ENCODE results near the gene SIGLEC6.
A peak's percentile ranks its signal among the peaks of the same experiment; 100 is the strongest.

SIGLEC6 gene

DNA sequence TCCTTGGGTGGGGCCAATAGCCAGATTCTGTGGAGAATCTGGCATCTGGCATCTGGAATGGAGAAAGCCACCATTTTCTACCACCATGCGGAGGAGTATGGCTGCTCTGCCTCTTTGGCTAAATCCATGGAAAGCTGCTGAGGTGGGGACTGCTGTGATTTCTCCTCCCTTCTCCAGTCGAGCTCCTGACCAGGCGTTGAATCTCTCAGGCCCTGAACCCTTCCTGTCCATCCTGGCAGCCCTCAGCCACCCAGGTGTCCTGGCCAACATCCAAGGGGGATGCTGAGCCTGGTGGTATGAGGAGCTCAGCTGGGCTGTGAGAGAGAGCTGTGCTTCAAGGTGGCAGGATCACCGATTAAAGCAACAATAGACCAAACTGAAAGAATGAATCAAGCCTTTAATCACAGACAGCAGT is 17.4 kb upstream of the SIGLEC6 start:
- DNase-seq (ENCODE audit: low spot score) = no peak
- no peak for FAIRE-seq

DNA sequence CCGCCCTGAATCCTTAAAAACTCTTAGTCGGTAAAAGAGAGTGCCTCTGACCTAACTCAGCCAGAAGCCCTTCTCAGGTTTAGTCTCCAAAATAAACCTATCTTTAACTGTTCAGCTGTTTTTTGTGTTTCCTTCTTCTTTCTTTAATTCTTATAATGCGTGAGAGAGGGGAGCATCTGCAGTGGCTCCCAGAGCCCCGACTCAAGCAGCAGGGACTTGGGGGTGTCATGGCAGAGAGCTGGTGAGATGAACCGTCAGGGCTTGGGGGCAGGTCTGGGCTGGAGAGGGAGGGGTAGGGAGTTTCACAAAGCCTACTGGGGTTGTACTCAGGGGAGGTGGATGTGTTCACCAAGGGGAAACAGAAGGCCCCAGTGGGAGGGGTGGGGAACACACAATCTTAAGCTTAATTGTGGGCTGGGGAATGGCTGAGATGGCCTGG is 16.8 kb upstream of the SIGLEC6 start:
- FAIRE-seq = no peak

DNA sequence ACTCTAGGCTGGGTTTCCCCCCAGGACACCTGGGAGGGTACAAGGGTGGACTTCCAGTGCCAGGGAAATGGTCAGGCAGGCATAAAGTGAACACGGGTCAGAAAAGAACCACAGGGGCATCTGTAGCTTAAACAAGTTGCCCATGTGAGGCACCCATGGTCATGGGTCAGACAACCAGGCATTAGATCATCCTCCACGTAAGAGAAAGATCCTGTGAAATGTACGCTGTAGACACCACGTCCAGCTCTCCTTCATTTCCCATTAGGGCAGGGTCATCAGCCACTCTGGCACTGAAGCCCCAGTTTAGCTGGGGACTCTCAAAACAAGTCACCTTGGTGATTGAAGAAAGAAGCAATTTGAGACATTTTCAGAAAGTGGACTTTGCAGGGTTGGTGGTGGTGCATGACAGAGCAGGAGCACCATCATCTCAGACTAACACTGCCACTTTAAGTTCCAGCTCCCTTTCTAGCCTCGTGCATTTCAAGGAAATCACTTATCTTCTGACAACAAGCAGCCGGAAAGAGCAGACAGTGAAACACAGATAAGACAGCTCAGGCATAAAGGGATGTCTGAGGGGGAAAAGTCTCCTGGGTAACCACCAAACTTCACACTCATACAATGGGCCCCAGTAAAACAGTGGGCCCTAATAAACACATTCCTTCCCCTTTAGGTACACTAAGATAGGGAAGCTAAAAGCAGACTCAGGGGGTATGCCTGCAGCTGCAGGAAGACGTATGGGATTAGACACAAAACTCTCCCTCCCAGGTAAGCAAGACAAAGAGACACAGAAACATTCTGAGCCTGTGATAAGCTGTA is 16.1 kb upstream of the SIGLEC6 start:
- FAIRE-seq = no peak
- peak; percentile 12 for DNase-seq (ENCODE audit: low spot score)

More for the DNA sequence above, 16.8 kb upstream of the SIGLEC6 start:
- DNase-seq (ENCODE audit: low spot score) = no peak

DNA sequence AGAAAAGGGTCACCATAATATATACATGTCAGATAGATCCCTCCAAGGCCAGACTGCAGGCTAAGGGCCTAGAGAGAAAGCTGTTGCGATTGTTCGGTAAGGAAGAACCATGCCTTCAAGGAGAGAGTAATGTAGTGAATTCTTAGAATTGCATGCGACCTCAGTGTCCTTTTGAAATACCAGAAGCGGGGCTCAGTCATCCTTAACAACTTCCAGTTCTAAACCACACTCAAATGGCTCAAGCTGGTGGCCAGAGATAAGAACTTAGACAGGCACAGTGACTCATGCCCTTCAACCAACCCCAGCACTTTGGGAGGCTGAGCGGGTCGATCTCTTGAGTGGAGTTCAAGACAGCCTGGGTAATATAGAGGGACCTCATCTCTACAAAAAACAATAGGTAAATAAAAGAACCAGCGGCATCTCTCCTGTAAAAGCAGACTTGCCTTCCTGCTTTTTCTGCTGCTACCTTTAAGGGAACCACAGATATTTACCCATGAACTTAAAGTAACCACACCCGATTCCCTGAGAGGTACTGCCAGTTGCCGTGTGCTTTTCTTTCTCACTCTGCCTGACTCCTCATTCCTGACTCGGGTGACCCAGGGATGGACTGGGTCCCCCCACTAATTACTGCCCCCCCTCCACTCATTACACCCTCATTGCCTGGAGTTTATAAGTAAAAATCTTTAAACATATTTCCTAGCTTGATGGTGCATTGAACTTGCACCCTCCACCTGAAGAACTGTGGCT is 15.4 kb upstream of the SIGLEC6 start:
- DNase-seq (ENCODE audit: low spot score) (peak; percentile 76), FAIRE-seq (peak; percentile 92)

DNA sequence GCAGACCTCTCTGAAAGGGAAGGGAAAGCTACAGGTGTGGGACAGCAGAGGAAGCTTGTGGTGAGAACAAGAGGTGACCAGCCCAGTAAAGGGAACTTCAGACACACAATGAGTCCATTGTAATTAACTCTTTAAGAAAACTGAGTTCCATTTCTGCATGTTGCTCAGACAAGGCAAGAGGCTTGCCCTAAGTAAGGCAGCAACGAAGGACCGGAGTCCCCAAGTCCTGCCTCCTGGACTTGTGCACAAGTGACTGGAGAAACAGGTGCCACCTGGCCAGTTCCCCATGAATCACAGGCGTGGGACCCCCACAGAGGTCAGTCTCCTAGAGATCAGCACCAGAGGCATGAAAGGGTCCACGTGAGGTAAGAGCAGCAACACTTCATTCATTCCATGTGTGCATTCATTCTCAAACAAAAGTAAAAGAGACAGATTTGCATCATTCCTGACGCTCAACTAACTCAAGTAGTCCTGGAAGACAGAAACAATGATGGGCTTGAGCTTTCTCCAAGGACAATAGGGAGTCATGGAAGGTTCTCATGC is 14.7 kb upstream of the SIGLEC6 start:
- DNase-seq (ENCODE audit: low spot score) = no peak
- no peak for FAIRE-seq

DNA sequence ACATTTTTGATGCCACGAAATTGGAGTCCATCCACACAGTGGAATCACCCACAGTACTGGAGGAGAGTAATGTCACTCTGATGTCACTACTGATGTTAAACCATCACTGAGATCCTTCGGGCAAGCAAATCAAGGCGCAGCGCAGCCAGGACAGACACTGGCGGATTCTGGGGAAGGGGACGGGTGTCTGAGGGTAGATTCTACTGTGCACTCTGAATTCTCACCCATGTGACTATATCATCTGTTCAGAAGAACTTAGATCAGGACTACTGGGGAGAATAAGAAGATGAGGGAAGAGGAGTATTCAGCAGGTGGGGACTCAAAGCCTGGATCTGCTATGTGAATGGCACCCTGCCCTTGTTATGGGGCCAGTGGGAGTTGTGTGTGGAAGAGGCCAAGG is 12.6 kb upstream of the SIGLEC6 start:
- FAIRE-seq (no peak), DNase-seq (ENCODE audit: low spot score) (no peak)

DNA sequence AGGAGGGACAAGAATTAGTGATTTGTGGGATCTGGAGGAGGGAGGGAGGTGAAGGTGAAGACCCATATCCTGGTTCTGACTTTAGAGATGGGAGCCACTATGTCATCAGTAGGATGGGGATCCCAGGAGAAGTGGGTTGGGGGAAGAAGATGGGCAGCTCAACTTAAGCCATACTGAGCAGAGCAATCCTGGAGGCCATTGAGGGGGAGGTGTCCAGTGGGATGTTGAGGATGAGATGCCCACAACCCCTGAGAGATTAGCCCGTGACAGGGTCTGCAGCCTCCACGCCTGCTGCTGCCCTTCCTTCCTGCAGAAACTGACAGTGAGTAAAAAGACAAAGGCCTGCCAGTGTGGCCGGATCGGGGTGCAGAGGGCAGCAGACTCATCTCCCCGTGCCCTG is 11.2 kb upstream of the SIGLEC6 start:
- DNase-seq (ENCODE audit: low spot score) = no peak
- FAIRE-seq = no peak

DNA sequence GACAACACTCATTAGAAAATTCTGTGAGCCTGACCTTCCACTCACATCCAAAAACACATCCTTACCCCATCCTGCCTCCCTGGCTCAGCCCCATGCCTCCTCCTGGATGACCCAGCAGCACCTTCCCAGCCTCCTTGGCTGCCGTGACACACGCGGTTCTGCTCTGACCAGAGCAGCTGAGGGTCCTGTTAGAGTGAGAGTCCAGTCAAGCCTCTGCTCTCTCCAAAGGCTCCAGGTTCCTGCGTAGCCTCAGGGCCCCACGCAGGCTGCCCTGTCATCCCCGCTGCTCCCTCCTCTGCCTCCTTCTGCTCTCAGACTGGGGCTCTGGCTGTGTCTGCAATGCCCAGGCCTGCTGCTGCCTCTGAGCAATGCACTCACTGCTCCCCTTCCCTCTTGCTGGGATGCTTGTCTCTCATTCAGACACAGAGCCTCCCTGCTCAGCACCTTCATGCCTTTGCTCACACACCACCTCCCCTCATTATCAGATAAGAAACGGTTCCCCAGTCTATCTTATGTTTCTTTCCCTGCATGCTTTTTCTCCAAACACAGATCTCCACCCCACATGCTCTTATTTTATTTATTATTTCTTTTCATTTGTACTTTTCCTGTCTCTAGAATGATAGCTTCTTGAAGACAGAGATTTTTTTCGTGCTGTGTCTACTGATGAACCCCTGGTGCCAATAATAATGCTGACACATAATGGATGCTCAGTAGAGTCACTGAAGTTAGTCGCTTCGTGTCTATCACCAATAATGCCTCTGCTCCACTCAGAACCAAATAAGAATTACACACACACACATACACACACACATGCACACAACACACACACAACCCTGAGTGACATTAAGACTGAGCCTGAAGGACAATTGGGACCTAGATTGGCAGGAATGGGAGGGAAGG is 10.2 kb upstream of the SIGLEC6 start:
- DNase-seq (ENCODE audit: low spot score) (no peak), FAIRE-seq (no peak)

DNA sequence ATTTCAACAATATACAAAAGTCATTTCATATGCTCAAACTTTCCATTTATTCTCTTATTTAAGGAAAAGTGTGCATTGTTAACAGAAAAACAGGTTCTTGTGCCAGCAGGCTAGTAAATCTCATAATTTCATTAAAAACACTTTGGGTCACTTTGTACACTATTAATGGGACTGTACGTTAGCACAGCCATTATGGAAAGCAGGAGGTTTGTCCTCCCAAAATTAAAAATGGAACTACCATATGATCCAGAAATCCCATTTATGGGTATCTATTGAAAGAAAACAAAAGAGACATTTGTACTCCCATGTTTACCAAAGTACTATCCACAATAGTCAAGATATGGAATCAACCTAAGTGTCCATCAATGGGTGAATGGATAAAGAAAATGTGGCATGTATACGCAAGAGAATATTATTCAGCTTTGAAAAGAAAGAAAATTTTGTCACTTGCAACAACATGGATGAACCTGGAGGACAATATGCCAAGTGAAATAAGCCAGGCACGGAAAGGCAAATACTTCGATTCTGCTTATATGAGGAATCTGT is 8.4 kb upstream of the SIGLEC6 start:
- FAIRE-seq (no peak), DNase-seq (ENCODE audit: low spot score) (no peak)

DNA sequence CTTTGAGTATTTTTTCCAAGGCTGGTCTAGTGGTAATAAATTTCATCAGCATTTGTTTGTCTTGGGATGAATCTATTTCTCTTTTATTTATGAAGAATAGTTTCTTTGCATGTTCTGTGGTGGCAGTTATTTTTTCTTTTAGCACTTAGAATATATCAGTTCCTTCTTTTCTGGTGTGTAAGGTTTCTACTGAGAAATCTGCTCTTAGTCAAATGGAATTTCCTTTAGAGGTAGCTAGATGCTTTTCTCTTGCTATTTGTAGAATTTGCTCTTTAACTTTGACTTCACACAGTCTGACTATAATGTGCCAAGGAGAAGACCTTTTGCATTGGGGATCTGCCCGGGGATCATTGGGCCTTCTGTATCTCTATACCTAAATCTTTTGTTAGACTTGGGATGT is 4.1 kb upstream of the SIGLEC6 start:
- DNase-seq (ENCODE audit: low spot score) (no peak), FAIRE-seq (no peak)

DNA sequence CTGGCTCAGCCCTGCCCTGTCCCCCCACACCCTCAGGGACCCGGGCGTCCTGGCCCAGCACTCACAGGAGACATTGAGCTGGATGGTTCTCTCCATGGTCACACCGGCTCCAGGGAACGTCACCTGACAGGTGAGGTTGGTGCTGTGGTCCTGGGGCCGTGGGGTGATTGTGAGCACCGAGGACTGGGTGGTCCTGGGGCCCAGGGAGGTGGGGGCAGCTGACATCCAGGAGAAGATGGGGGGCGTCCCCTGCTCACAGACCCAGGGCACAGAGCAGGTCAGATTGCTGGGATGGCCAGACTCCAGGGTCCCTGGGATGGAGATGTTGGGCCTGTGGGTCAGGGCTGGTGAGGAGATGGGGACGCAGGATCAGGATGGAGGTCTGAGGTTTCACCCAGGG is 854 bp downstream of the SIGLEC6 start:
- FAIRE-seq (no peak), DNase-seq (ENCODE audit: low spot score) (no peak)

DNA sequence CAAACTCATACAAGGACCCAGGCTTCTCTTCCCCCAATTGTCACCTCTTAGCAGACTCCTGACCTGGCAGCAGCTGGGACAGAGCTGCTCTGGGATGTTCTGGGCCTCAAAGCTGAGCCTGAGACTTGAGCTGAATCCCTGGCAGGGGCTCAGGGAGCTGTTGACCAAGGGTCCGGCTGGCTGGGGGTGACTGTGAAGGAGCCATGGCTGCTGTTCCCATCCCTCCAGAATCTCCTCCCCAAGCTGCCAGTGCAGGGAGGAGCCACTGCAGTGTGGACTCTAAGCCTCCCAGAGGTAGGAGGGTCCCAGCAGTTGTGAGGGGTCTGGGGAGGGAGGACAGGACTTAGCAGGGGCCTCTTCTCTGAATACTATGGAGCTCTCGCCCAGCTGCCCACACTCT is 2.2 kb downstream of the SIGLEC6 start:
- FAIRE-seq (no peak), DNase-seq (ENCODE audit: low spot score) (no peak)

DNA sequence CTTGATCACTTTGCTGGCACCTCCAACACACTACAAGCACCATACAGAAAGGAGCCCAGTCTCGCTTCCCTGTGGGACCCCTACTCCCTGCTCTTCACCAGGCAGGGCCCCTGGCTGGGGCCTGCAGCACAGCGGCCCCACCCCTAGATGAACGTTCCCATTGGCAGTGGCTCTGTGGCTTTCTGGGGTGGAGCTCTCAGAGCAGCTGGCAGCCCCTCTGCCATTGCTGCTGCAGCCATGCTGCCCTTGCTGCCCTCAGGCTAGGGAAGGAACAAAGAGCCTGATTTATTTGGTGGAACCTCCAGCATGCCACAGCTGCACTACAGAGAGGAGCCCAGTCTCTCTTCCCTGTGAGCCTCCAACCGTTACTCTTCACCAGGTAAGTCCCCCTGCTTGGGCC is 5.8 kb downstream of the SIGLEC6 start:
- DNase-seq (ENCODE audit: low spot score) (no peak), FAIRE-seq (no peak)

DNA sequence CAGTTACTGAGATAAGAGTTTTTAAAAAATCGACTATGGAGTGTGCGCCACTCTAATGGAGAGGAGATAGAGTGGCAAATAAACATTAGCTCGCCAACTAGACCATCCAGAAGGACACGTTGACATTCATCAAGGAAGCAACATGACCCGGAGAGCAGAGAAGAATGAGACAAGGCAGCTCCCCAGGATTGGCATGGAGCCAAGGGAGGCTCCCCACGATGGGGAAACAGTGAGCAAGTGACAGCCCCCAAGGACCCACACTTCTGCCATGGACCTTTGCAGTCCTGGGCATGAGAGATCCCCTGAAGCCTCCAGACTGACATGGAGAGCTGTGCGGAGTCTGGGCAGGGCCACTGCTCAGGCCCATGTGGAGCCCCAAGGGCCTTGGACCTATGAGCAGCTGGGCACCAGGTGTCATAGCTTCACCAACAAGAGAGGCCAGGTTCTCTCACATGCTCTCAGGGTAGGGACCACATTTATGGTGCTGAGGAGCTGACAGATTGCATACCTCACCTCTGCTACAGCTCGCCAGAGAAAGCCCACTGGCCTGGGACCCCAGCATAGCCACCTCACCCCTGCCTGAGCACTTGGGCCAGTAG is 6.7 kb downstream of the SIGLEC6 start:
- no peak for FAIRE-seq
- no peak for DNase-seq (ENCODE audit: low spot score)

DNA sequence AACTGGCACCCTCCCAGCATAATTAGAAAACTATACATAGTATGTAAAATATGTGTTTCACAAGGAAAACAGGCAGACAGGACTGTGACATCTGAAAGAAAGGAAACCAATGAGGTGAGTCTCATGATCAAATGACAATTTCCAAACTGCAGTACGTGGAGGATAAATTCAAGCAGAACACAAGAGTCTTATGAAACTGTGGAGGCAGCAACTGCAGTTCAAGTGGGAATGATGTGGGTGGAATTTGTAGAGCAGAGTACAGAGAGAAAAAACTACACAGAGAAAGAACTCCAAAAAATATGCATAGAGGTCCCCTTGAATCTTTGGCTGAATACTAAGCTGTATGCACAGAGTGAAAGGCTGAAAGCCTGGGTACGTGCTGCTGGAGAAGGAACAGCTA is 9.7 kb downstream of the SIGLEC6 start:
- DNase-seq (ENCODE audit: low spot score) (no peak), FAIRE-seq (no peak)

DNA sequence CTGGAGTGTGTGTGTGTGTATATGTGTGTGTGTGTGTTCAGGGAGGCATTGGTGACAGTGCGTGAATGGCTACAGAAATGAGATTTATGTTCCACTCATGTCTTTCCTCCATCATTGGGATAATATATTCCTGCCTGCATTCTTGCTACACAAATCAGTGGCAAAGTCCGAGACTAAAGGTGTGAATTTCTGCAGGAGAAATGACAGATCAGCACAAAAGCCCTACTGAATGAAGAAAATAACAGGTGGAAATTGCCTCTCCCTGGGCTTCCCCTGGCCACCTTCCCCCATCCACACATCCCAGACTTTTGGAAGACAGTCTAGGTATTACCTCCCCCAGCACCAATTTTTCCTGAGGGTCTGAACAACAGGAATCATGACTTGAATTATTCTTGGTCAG is 10.1 kb downstream of the SIGLEC6 start:
- FAIRE-seq (no peak), DNase-seq (ENCODE audit: low spot score) (no peak)

DNA sequence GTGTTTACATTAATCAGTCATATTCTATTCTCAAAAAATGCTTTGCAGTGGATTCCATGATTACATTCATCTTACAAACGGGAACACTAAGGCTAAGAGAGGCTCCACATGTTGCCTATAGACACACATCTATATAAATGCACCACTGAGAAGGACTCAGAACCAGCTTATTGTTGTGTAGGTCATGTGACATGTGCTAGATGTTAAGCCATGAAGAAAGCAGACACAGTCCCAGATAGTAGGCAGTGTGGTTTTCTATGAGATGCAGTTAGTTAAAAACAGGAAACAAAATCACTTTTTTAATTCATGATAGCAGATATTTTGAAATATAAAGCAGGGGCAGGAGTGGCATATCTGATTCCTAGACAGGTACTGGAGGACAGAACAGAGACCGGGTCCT is 10.7 kb downstream of the SIGLEC6 start:
- FAIRE-seq = no peak
- DNase-seq (ENCODE audit: low spot score) = no peak

DNA sequence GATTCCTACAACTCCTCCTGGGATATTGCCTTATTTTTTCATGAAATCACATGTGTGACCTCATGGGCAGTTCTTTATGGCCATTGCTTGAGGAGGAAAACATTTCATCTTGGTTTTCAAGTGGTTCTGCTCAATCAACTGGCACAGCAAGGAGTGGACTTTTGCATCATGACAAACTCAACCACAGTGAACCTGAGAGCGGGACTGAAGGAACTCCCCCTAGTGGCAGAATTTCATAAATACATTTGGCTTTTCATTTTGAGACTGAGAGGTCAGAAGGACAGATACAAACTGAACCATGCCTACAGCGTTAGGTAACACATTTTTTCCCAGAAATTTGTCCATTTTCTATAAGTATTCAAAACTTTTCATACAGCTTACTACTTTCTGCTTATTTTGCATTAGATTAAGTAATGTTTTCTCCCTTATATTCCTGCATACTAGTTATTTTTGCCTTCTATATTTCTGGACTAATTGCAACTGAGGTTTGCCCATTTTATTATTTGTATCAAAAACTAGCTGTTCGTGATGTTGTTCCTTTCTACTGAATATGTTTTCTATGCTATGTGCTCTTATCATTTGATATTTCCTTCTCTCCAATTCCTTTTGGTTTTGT is 16.5 kb downstream of the SIGLEC6 start:
- DNase-seq (ENCODE audit: low spot score) (peak; percentile 17), FAIRE-seq (peak; percentile 30)

DNA sequence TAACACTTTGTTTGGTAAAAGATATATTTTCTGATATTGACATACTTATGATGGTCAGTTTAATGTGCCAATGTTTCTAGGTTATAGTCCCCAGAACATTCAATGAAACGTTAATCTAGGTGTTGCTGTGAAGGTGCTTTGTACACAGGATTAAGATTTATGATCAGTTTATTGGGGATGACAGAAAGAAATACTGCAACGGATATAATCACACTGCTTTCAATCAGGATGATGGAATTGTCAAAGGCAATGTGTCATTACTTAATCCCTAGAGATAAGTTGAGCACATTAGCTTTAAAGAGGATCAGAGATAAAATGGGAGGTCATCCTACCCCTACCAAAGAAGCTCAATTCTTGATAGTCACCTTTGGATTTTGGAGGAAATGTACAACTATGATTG is 17.5 kb downstream of the SIGLEC6 start:
- DNase-seq (ENCODE audit: low spot score) = no peak
- FAIRE-seq = no peak

DNA sequence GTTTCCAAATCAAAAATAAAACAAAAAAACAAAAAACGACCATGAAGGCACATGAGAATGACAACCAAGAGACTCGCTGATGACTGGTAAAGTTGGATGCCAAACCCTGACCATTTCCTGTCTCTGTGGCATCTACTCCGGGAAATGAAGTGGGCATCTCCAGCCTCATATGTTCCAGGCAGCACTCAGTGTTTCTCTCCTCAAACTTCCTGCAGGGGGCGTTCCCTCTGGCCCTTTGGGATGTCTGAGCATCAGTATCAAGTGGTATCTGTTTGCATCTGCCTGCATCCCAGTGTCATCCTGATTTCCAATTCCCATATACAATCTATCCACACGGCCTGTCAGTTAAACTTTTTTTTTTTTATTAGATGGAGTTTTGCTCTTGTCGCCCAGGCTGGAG is 20.1 kb downstream of the SIGLEC6 start:
- DNase-seq (ENCODE audit: low spot score) (no peak), FAIRE-seq (no peak)
